HG03521 (cell line): ENCODE measurements around the gene MRPL32.

ENCODE experiments used
- ATAC-seq: cut with Tn5 transposase; IDR thresholded peaks from one replicate; pipeline ENCODE4 v1.9.1; 2021; ENCODE audit warnings: mild to moderate bottlenecking, moderate library complexity; ENCODE audit not compliant: unreplicated experiment

The MRPL32 gene

GRCh38 chr7:42964293-42964692, 32.1 kb downstream of the MRPL32 start:
- no peak for ATAC-seq

GRCh38 chr7:42964849-42965805, 33.0 kb downstream of the MRPL32 start:
- no peak for ATAC-seq

- ATAC-seq = no peak
Observed at GRCh38 chr7:42967391-42967790, 35.2 kb downstream of the MRPL32 start.

- ATAC-seq = no peak
Observed at GRCh38 chr7:42972699-42973500, 40.7 kb downstream of the MRPL32 start.

- no peak for ATAC-seq
Observed at GRCh38 chr7:42976371-42976770, 44.2 kb downstream of the MRPL32 start.

GRCh38 chr7:42978496-42978895, 46.3 kb downstream of the MRPL32 start:
- no peak for ATAC-seq

- ATAC-seq = no peak
Observed at GRCh38 chr7:42980084-42980483, 47.9 kb downstream of the MRPL32 start.

GRCh38 chr7:42980514-42980913, 48.3 kb downstream of the MRPL32 start:
- ATAC-seq = no peak

GRCh38 chr7:42981601-42982000, 49.4 kb downstream of the MRPL32 start:
- ATAC-seq = no peak

GRCh38 chr7:42982604-42983115, 50.5 kb downstream of the MRPL32 start:
- ATAC-seq = no peak

- ATAC-seq = no peak
Observed at GRCh38 chr7:42984137-42984536, 52.0 kb downstream of the MRPL32 start.

GRCh38 chr7:42986213-42986612, 54.0 kb downstream of the MRPL32 start:
- ATAC-seq = no peak

GRCh38 chr7:42986781-42987248, 54.6 kb downstream of the MRPL32 start:
- ATAC-seq = no peak
